Pancreas (tissue), 10 donors: Measurements from ENCODE around the gene RHEBL1. TPM values are rescaled to one million over a fixed set of nuclear protein-coding genes. Genes with fewer than 3 reads are reported as not detected.
A peak's percentile ranks its signal among the peaks of the same experiment; 100 is the strongest.

Experiments used
- ATAC-seq, 4 donors: fragments of 200-7000 bp; cut with Tn5 transposase; one replicate each; pipeline versions ENCODE4 v1.8.0 to v1.9.1; 2020; ENCODE audit warnings: mild to moderate bottlenecking in 4 of 4, moderate library complexity in 4 of 4
- DNase-seq, 6 donors: peaks; one replicate each; pipeline ENCODE4 v3.0.0-alpha.2; 2020
- FAIRE-seq: peaks from 2 replicates; lab custom pipeline; 2012; peaks lifted over from hg19 to GRCh38; lab: Jason Lieb, UNC
- H3K27ac ChIP-seq, 4 donors: fragments of 200-600 bp; sonication (generic); 1 replicate in 3 of 4; 2 replicates in 1 of 4; pipeline versions ENCODE4 v1.5.0 to v1.8.0; 2020
- H3K27me3 ChIP-seq, 4 donors: fragments of 200-600 bp; one replicate each; pipeline ENCODE4 v1.8.0; 2021
- H3K36me3 ChIP-seq, 3 donors: fragments of 200-600 bp; sonication (generic) in 1 of 3; one replicate each; pipeline versions ENCODE4 v1.5.0 to v1.8.0; 2020 to 2021
- H3K4me1 ChIP-seq, 3 donors: fragments of 200-600 bp; one replicate each; pipeline ENCODE4 v1.8.0; 2021
- H3K4me3 ChIP-seq, 4 donors: fragments of 200-600 bp; sonication (generic) in 2 of 4; one replicate each; pipeline versions ENCODE4 v1.5.0 to v1.8.0; 2020 to 2021
- H3K9me3 ChIP-seq, 4 donors: fragments of 200-600 bp; one replicate each; pipeline ENCODE4 v1.8.0; 2021
- CTCF ChIP-seq, 4 donors: fragments of 200-600 bp; sonication (generic) in 3 of 4; IDR thresholded peaks; one replicate each; pipeline versions ENCODE4 v1.5.0 to v1.8.0; 2021; ENCODE audit warnings: antibody characterized with exemption in 4 of 4
- whole genome bisulfite sequencing, 2 donors: extraction: QIAGEN DNeasy Blood & Tissue Kit; methylation state at CpG; one replicate each; pipeline ENCODE4 v1.1.7; 2013; 5-methylcytosine and 5-hydroxymethylcytosine counted together
- intact Hi-C, 3 donors: fragments of 100-400 bp; cut with DNase I; formaldehyde crosslinking; loops; one replicate each; pipeline versions ENCODE4 v1.11.1 to v1.14.2; 2022
- polyA plus RNA-seq, 2 donors: library from polyadenylated mRNA; stranded (reverse); fragments of 200-250 nt; gene quantifications; one replicate each; pipeline ENCODE4 v1.2.3, GENCODE V29; 2013
- total RNA-seq, 6 donors: library from RNA; stranded (reverse); fragmentation: NEBNext Ultra II Directional in 4 of 6; extraction: Animal tissue kit (Norgen Biotek cat#: 25700) in 4 of 6; gene quantifications; one replicate each; pipeline versions ENCODE4 v1.2.1 to v1.2.4, GENCODE V29; 2021 to 2023
- donor health status: healthy with polysubstance abuse.
- donor health status: DM: no; HTN: no; CAD: no; lungs with moderate emphysema.
- donor health status: DM: no; HTN: no; CAD: no.
- donor health status: control.
- donor health status: control.
- donor health status: Bipolar disorder and iron deficiency.
- donor health status: DM: yes; HTN: yes; CAD: no.
- donor health status: DM: no; HTN: no; CAD: no.
- donor health status: DM: no; HTN: no; CAD: no.
- donor health status: DM: yes; HTN: yes; CAD: no.

Gene RHEBL1
- total and polyA plus RNA-seq, 8 donors = 0.14 to 0.63 (median 0.25) TPM; not detected in 3

DNA sequence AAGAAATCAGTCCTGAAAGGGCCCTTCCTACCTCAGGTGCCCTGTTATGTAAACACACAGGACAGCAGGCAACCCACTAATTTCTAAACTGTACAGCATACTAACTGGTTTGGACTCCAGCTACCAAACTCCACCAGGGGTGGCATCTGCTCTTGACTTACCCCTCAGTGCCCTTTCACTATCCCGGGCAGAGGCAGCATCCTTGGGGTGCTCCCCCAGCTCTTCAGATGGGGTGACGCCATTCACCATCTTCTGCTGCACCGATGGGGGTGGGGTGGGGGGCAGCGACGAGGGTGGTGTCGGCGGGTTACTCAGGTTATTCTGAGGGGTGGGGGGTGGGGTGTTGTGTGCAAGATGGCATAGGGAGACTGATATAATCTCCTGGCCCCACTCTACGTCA lies 39.7 kb downstream of the RHEBL1 start:
- Histone ChIP-seq H3K4me1 (no peaks in the 10 kb centered on the region), H3K36me3 (peaks cover 0 to 60% (median 33%) of the 10 kb centered on the region in 3 donors), H3K27ac (no peak overlapping the region), H3K4me3 (no peak overlapping the region), H3K27me3 (no peaks in the 10 kb centered on the region), H3K9me3 (no peaks in the 10 kb centered on the region)
- intact Hi-C loops = no loop called here
- TF ChIP-seq CTCF (IDR thresholded peaks at IDR 0.05) = no peak
- DNase-seq = peak in 1 of 6 donors; percentile 8
- WGBS, 2 donors = 87 to 92% methylated on average over 8 of the region's 8 CpGs
- no peak for ATAC-seq
- FAIRE-seq = no peak

DNA sequence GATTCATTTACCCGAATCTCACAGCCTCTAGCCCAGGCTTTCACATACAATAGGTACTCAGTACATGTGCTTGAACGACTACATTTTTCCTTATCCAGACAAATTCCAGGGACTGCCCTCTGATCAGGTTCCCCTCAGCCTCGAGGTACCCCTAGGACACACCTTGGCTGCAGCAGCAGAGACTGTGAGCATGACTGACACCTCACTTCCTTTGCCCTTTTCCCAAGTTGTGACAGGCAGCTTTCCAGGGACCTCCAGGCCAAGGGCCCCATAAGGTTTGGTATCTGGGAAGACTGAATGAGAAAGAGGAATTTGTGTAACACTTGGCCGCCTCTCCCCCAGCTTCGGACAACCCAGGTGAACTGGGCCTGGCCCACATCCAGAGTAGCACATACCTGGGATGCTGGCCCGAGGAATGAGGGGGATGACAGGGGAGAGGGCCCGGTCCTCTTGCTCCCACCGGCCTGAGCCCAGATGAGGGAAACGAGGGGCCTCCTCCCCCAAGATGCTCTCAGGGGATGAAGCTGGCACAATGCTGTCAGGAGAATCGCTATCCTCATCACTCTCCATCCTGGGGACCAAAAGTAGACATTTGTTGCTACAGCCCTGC lies 41.0 kb downstream of the RHEBL1 start:
- Histone ChIP-seq H3K27ac (no peak overlapping the region), H3K27me3 (no peaks in the 10 kb centered on the region), H3K4me3 (no peak overlapping the region), H3K4me1 (no peaks in the 10 kb centered on the region), H3K36me3 (peaks cover 0 to 66% (median 39%) of the 10 kb centered on the region in 3 donors), H3K9me3 (no peaks in the 10 kb centered on the region)
- FAIRE-seq = no peak
- intact Hi-C loops = no loop called here
- DNase-seq = no peak
- TF ChIP-seq CTCF (IDR thresholded peaks at IDR 0.05) = no peak
- no peak for ATAC-seq
- WGBS, 2 donors = 82 to 86% methylated on average over 10 of the region's 10 CpGs

DNA sequence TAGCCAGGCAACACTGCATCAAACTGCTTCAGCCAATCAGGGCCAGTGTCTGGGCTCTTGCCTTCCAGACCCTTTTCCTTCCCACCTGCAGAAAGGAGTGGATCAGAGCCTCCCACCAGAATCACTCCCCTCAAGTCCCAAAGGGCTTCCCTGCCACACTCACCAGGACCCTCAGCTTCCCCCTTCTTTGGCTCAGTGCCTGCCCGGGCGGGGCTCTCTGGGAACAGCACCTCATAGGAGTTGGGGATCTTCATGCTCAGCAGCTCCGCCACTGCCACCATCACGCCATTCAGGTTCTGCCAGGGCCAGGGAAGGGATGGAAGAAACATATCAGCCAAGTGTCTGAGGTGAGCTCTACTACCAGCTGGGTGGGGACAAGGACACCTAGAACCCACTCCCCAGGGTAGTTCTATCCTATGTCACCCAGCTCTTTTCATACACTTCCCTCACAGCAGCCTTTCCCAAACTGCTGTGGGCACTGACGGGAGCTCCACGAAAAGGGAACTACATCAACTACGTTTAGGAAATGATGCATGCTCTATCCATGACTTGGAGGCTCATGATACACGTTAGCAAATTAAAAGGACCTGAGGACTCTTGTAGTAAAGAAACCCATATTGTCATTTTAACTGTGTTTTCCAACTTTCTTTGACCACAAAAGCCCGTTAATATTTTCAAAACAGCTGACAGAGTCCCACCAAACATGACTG lies 41.8 kb downstream of the RHEBL1 start:
- H3K27ac ChIP-seq = no peak overlapping the region
- ATAC-seq = no peak
- no peaks in the 10 kb centered on the region for H3K9me3 ChIP-seq
- TF ChIP-seq CTCF (IDR thresholded peaks at IDR 0.05) = no peak
- no peak overlapping the region for H3K4me3 ChIP-seq
- DNase-seq = no peak
- WGBS, 2 donors = 91 to 93% methylated on average over 9 of the region's 9 CpGs
- intact Hi-C loops = no loop called here
- FAIRE-seq = no peak
- peaks cover 0 to 65% (median 39%) of the 10 kb centered on the region in 3 donors for H3K36me3 ChIP-seq
- no peaks in the 10 kb centered on the region for H3K4me1 ChIP-seq
- H3K27me3 ChIP-seq = no peaks in the 10 kb centered on the region

- DNase-seq (no peak), ATAC-seq (no peak), FAIRE-seq (no peak)
- no peak for TF ChIP-seq CTCF (IDR thresholded peaks at IDR 0.05)
- 95 to 96% methylated on average over 26 of the region's 26 CpGs for WGBS, 2 donors
- no peak overlapping the region for H3K4me3 ChIP-seq
- H3K27me3 ChIP-seq = no peaks in the 10 kb centered on the region
- H3K4me1 ChIP-seq = no peaks in the 10 kb centered on the region
- H3K36me3 ChIP-seq = peaks cover 0 to 64% (median 36%) of the 10 kb centered on the region in 3 donors
- intact Hi-C loops = no loop called here
- no peaks in the 10 kb centered on the region for H3K9me3 ChIP-seq
- no peak overlapping the region for H3K27ac ChIP-seq
Measured at GRCh38 chr12:49026678-49027480, 42.9 kb downstream of the RHEBL1 start.
